ENCODE measurements around the gene REX1BD. TPM values are rescaled to one million over a fixed set of nuclear protein-coding genes. Genes with fewer than 3 reads are reported as not detected.

Gene REX1BD
- total and polyA plus RNA-seq, 2 of the 13 experiments (the other 11 are each of a cell fraction or from before 2014, with no cell fraction given) = 7.5 to 25.4 TPM

DNA sequence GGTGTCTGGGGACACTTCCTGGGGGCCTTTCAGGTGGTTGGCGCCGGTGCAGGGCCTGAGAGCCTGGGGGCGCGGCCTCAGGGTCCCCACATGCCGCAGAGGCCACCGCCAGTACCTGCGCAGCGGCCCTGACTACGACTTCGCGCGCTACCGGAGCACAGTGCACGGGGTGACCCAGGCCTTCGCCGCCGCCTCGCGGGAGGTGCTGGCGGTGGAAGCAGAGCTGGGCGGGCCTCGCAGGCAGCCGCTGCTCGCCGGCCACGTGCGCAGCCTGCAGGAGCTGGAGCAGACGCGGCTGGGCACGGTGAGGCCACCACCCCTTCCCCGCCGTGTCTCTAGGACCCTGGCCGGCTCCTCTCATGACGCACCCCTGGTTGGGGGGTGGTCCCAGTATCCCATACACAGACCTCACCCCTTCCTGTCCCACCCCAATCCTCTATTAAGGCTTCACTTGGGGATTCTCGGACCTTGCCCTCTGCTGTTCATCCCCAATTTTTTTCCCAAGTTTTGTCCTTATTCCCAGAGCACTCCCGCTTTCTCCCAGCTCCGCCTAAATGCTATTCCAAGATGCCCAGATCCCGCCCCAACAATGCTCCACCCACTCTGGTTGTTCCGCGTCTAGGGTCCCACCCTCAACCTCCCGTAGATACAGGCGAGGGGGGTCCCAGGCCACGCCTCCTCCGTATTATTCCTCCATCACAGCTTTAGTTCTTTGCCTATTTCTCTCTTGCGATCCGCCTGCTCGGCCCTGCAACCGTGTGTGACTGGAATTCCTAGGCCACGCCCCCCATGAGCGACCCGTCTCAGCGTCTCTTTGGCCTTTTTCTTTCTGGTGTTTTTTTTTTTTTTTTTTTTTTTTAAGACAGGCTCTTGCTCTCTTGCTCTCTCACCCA is 1.0 kb downstream of the REX1BD start (continued):
- TF ChIP-seq MBNL3 (CRISPR knock-in tag; conservative IDR thresholded peaks at IDR 0.05) (no peak), TCF7 (IDR thresholded peaks at IDR 0.05; ENCODE audit: low read depth) (no peak), ZNF558 (CRISPR knock-in tag; IDR thresholded peaks at IDR 0.05; ENCODE audit: borderline replicate concordance) (peak; percentile 92; the same call in 1 of the 2 replicates), ZNF234 (CRISPR knock-in tag; conservative IDR thresholded peaks at IDR 0.05) (peak; percentile 98), ZNF431 (CRISPR knock-in tag; IDR thresholded peaks at IDR 0.05; ENCODE audit: borderline replicate concordance, low read depth) (0 out of 2 replicates have a peak, but pooled peaks have one; percentile 64), ASH2L (IDR thresholded peaks at IDR 0.05; ENCODE audit: insufficient read length, low read depth, low read length) (no peak), HNF4A (CRISPR knock-in tag; IDR thresholded peaks at IDR 0.05) (0 out of 2 replicates have a peak, but pooled peaks have one; percentile 27), GMEB2 (CRISPR knock-in tag; IDR thresholded peaks at IDR 0.05; ENCODE audit: low read depth) (no peak), FOXM1 (CRISPR knock-in tag; IDR thresholded peaks at IDR 0.05) (peak; percentile 31; the same call in 1 of the 2 replicates), HOXA5 (CRISPR knock-in tag; IDR thresholded peaks at IDR 0.05) (peak; percentile 94; the same call in 1 of the 2 replicates), MATR3 (CRISPR knock-in tag; IDR thresholded peaks at IDR 0.05) (no peak), KDM5A (IDR thresholded peaks at IDR 0.05; ENCODE audit: borderline replicate concordance, low read length) (no peak), ZFP36L2 (CRISPR knock-in tag; IDR thresholded peaks at IDR 0.05) (no peak), NFIB (CRISPR knock-in tag; IDR thresholded peaks at IDR 0.05; ENCODE audit: borderline replicate concordance) (0 out of 2 replicates have a peak, but pooled peaks have one; percentile 16), MYNN (CRISPR knock-in tag; IDR thresholded peaks at IDR 0.05; ENCODE audit: low read depth) (no peak), NBN (conservative IDR thresholded peaks at IDR 0.05) (no peak), ZNF326 (CRISPR knock-in tag; IDR thresholded peaks at IDR 0.05; ENCODE audit: borderline replicate concordance) (peak; percentile 38; the same call in 1 of the 2 replicates), ZNF709 (CRISPR knock-in tag; IDR thresholded peaks at IDR 0.05) (peak; percentile 99), CCAR2 (optimal IDR thresholded peaks at IDR 0.05; ENCODE audit: low read depth, low read length) (no peak), ZNF3 (CRISPR knock-in tag; IDR thresholded peaks at IDR 0.05) (no peak), SRSF9 (IDR thresholded peaks at IDR 0.05; ENCODE audit: borderline replicate concordance, insufficient read depth, low read depth, low read length, poor library complexity, severe bottlenecking) (no peak), GPN1 (CRISPR knock-in tag; IDR thresholded peaks at IDR 0.05; ENCODE audit: borderline replicate concordance) (no peak), ZNF780A (CRISPR knock-in tag; IDR thresholded peaks at IDR 0.05) (peak; percentile 50; the same call in 1 of the 2 replicates), ZNF33A (CRISPR knock-in tag; IDR thresholded peaks at IDR 0.05; ENCODE audit: borderline replicate concordance) (no peak), NCOA5 (CRISPR knock-in tag; IDR thresholded peaks at IDR 0.05) (no peak), SP140L (CRISPR knock-in tag; IDR thresholded peaks at IDR 0.05; ENCODE audit: borderline replicate concordance) (no peak; the same call in 1 of the 2 replicates), SOX5 (CRISPR knock-in tag; IDR thresholded peaks at IDR 0.05; ENCODE audit: borderline replicate concordance) (no peak; the same call in 1 of the 2 replicates)
